Immature natural killer cell (primary cell): ENCODE data around the gene TMEM272. TPM values are rescaled to one million over a fixed set of nuclear protein-coding genes. Genes with fewer than 3 reads are reported as not detected.
A peak's percentile ranks its signal among the peaks of the same experiment; 100 is the strongest.

Experiments used
- DNase-seq, 3 donors: peaks; one replicate each; pipeline ENCODE4 v3.0.0; 2022; ENCODE audit warnings: mixed read lengths in 1 of 3
- H3K27ac Mint-ChIP-seq, 6 donors: one replicate each; pipeline ENCODE4 v1.8.0; 2020; ENCODE audit warnings: mixed read lengths in 6 of 6, mild to moderate bottlenecking in 5 of 6, inconsistent platforms in 4 of 6, moderate library complexity in 3 of 6
- H3K27me3 Mint-ChIP-seq, 3 donors: one replicate each; pipeline ENCODE4 v1.8.0; 2020 to 2021; ENCODE audit warnings: low read depth in 3 of 3, mild to moderate bottlenecking in 3 of 3, mixed read lengths in 3 of 3, moderate library complexity in 3 of 3, inconsistent platforms in 1 of 3
- H3K36me3 Mint-ChIP-seq, 3 donors: one replicate each; pipeline ENCODE4 v1.8.0; 2020; ENCODE audit warnings: mixed read lengths in 3 of 3, inconsistent platforms in 2 of 3, mild to moderate bottlenecking in 2 of 3
- H3K4me1 Mint-ChIP-seq, 2 donors: one replicate each; pipeline ENCODE4 v1.8.0; 2020; ENCODE audit warnings: inconsistent platforms in 2 of 2, mild to moderate bottlenecking in 2 of 2, mixed read lengths in 2 of 2, moderate library complexity in 1 of 2
- H3K4me3 Mint-ChIP-seq, 5 donors: one replicate each; pipeline ENCODE4 v1.8.0; 2020; ENCODE audit warnings: mild to moderate bottlenecking in 5 of 5, mixed read lengths in 5 of 5, inconsistent platforms in 3 of 5, moderate library complexity in 3 of 5
- H3K9me3 Mint-ChIP-seq, 6 donors: one replicate each; pipeline ENCODE4 v1.8.0; 2020; ENCODE audit warnings: mild to moderate bottlenecking in 6 of 6, mixed read lengths in 6 of 6, inconsistent platforms in 4 of 6, moderate library complexity in 3 of 6
- polyA plus RNA-seq, 3 donors: library from polyadenylated mRNA; unstranded; fragments of 300-500 nt; fragmentation: Illumina TruSeq; gene quantifications; one replicate each; pipeline ENCODE4 v1.2.3, GENCODE V29; 2021

The TMEM272 gene
- polyA plus RNA-seq, 3 donors from 2014 or later, result not detected

DNA sequence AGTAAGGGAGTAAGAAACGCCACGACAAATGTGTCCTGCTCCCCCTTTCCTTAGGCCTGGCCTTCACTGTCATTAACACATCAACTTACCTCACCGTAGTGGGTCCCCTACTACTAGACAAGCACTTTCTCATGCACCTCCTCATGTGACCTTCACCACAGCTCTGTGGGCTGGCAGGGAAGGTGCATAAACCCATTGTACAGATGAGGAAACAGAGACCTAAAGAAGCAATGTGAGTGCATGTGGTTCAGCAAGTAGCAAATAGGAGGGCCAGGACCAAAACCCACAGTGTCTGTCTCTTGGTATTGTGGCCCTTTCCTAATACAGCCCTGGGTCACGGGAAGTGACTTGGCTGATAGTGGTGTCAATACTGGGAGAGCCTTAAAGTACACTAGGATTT, 22.1 kb upstream of the TMEM272 start:
- Mint-ChIP-seq H3K9me3 (no peaks in the 10 kb centered on the region), H3K4me1 (no peaks in the 10 kb centered on the region), H3K27ac (no peak overlapping the region), H3K4me3 (no peak overlapping the region), H3K27me3 (peaks cover 0 to 3% (median 3%) of the 10 kb centered on the region in 3 donors), H3K36me3 (no peaks in the 10 kb centered on the region)
- no peak for DNase-seq

DNA sequence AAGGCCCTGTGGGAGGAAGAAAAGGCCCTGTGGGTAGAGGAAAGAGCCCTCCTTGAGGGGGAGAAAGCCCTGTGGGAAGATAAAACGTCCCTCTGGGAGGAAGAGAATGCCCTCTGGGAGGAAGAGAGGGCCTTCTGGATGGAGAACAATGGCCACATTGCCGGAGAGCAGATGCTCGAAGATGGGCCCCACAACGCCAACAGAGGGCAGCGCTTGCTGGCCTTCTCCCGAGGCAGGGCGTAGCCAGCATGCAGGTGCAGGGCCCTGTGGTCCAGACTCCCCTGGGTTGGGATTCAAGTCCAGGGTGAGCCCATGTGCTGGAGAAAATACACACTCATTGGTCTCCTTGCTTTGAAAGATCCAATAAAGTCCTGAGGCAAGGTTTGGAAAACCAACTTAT, 20.9 kb upstream of the TMEM272 start:
- no peaks in the 10 kb centered on the region for H3K36me3 Mint-ChIP-seq
- no peaks in the 10 kb centered on the region for H3K9me3 Mint-ChIP-seq
- DNase-seq, result no peak
- no peaks in the 10 kb centered on the region for H3K4me1 Mint-ChIP-seq
- H3K27ac Mint-ChIP-seq, result no peak overlapping the region
- H3K4me3 Mint-ChIP-seq, result no peak overlapping the region
- peaks cover 0 to 3% (median under 1%) of the 10 kb centered on the region in 3 donors for H3K27me3 Mint-ChIP-seq

DNA sequence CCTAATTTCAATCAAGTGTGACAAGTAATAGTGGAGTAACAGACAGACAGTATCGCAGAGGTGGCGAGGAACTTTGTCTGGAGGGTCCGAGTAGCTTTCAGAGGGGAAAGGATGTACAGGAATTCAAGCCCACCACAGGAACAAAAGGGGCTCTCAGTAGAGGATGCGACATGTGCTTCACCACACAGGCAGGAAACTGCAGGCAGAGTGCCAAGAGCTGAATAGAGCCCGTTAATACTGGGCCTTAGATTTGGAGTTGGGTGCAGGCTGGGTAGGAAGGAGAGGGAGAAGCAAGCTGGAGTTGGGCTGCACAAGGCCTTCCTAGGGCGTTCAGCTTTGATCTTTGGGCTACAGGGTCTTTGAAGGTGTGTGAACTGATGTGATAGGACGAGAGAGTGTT, 18.0 kb upstream of the TMEM272 start:
- Mint-ChIP-seq H3K4me1 (no peaks in the 10 kb centered on the region), H3K4me3 (no peak overlapping the region), H3K27ac (no peak overlapping the region), H3K27me3 (peaks cover 0 to under 1% (median 0%) of the 10 kb centered on the region in 3 donors), H3K9me3 (no peaks in the 10 kb centered on the region), H3K36me3 (no peaks in the 10 kb centered on the region)
- no peak for DNase-seq

DNA sequence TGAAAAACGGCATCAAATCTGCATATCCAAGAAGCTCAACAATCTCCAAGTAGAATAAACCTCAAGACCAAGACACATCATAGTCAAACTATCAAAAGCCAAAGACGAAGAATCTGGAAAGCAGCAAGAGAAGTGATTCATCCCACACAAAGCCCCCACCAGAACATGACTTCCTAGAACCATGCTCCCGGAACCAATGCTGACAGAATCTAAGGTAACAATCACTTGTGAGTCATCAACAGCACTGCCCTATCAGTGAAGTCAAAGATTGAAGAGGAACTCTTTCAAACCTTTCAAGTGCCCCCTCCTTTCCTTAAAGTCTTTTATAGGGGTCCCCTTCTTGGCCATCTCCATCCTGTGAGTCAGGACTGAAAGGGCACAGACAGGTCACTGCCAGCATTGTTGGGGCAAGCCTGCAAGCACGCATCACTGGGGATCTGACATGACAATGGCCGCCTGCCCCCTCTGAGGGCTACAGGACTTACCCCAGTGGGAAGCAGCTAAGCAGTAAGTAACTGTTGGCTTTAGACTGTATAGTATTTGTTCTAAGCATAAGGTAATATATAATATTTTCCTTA, 16.8 kb upstream of the TMEM272 start, which contains the start of gene CCDC70:
CCDC70 (plus strand) TSS at position 247 of the 578 bp plus-strand sequence. CDS start 3,443 bp downstream, outside the sequence.
- Mint-ChIP-seq H3K27me3 (peaks cover 0 to 3% (median 0%) of the 10 kb centered on the region in 3 donors), H3K27ac (no peak within 1 kb of the TSS)

DNA sequence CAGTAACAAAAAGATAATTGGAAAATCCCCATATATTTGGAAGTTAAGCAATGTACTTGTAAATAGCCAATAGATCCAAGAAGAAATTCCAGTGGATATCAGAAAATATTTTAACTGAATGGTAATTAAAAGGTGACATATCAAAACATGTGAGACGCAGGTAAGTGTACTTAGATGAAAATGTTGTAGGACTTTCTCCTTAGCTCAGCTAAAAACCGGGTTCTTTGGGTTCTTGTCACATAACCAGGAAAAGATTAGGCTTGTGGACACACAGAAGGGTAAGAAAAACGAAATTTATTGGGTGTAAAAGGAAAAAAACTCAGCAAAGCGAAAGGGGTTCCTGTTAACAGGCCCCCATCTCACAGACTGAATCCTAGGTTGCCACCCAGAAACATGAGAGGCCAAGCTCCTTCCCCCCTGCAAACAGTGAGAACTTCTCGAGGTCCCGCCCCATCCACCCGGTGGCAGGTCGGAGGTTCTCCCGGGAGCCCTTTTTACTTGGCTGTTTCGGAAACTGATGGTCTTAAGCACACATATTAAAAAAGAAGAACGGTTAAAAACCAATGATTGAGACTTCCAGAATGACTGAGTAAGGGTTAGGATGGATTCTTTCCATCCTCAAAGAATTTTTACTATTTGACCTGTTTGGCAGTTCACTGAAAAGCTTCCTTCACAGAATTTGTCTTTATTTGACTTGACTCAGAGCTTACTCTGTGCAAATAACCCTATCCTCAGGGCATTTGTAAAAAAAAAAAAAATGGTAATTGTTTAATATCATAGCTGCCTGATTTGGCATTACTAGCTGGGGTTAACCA, 13.7 kb upstream of the TMEM272 start:
- DNase-seq, result no peak
- Mint-ChIP-seq H3K4me1 (no peaks in the 10 kb centered on the region), H3K36me3 (no peaks in the 10 kb centered on the region), H3K9me3 (no peaks in the 10 kb centered on the region), H3K27me3 (peaks cover 0 to 4% (median 3%) of the 10 kb centered on the region in 3 donors), H3K27ac (no peak overlapping the region), H3K4me3 (no peak overlapping the region)

More for the DNA sequence above, 16.8 kb upstream of the TMEM272 start, which contains the start of gene CCDC70:
- Mint-ChIP-seq H3K36me3 (no peaks in the 10 kb centered on the region), H3K4me3 (no peak within 1 kb of the TSS), H3K4me1 (no peaks in the 10 kb centered on the region), H3K9me3 (no peaks in the 10 kb centered on the region)
- DNase-seq, result no peak

DNA sequence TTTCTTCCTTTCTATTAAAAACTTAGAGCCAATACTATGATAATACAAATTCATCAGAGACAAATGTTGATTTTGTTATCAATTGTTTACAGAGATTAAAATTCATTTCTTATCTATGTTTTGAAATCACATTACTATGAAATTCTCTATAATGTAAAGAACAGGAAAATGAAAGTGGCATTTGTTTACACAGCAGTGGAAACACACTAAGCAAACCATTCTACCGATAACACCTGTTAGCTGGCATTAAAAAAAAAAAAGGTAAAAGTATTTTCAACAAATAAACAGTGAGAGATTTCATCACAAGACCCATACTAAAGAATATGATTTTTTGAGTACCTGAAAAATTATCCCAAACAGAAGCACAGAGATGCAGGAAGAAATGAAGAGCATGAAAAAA, 12.0 kb upstream of the TMEM272 start:
- DNase-seq, result no peak
- Mint-ChIP-seq H3K27me3 (peaks cover 0 to 4% (median 3%) of the 10 kb centered on the region in 3 donors), H3K9me3 (no peaks in the 10 kb centered on the region), H3K27ac (no peak overlapping the region), H3K4me3 (no peak overlapping the region), H3K4me1 (no peaks in the 10 kb centered on the region), H3K36me3 (no peaks in the 10 kb centered on the region)

DNA sequence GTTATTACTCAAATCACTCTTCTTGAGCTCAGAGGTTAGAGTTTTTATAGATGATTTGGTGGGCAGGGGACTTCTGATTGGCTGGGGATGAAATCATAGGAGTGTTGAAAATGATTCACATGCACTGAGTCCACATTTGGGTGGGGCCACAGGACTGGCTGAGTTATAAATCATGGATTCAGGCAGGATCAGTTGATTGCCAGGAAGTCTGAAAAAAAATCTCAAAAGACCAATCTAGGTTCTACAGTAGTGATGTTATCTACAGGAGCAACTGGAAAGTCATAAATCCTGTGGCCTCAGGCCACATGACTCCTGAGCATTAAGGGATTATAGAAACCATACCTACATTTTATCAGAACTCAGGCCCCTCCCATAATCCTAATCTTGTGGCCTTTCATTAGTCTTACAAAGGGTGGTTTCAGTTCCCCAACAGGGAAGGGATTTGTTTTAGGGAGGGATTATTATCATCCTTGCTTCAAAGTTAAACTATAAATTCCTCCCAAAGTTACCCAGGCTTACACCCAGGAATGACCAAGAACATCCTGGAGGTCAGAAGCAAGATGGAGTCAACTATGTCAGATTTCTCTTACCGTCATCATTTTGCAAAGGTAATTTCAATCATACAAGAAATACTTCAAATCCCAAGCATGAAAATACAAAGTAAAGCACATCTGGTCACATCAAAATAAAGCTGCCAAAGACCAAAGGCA, 11.2 kb upstream of the TMEM272 start:
- H3K4me3 Mint-ChIP-seq, result no peak overlapping the region
- no peaks in the 10 kb centered on the region for H3K36me3 Mint-ChIP-seq
- H3K9me3 Mint-ChIP-seq, result no peaks in the 10 kb centered on the region
- DNase-seq, result no peak
- H3K27me3 Mint-ChIP-seq, result peaks cover 0 to 4% (median 3%) of the 10 kb centered on the region in 3 donors
- H3K27ac Mint-ChIP-seq, result no peak overlapping the region
- H3K4me1 Mint-ChIP-seq, result no peaks in the 10 kb centered on the region

DNA sequence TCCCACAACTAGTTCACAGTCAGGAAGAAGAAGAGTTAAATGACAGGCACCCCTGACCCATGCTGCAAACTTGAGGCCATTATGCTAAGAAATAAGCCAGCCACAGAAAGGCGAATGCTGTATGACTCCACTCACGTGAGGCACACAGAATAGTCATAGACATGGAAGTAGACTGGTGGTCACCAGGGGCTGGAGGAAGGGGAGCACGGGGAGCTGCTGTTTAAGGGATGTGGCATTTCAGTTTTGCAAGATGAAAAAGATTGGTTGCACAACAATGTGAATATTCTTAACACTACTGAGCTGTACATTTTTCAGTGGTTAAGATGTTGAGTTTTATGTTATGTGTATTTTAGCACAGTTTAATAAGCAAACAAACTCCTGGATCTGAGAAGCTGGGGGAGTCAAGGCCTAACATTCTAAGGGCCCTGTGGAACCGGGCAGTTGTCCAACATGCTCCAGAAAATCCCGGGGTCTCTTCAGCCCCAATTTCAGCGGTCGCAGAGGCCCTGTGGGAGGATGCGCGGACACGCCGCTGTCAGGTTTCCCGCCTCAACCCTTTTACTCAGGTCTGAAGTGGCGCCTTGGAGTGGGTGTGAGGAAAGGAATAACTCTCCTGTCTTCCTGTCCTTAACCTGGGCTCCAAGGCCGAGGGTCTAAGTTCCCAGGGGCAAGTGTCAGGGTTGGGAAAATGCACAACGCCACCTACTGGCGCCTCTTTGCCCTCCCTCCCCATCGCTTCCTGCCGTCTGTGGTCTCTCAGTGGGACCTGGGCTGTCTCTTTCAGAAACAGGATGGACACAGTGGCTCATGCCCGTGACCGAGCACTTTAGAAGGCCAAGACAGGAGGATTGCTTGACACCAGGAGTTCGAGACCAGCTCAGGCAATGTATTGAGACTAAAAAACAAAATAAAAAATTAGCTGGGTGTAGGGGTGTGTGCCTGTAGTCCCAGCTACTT, 4.4 kb upstream of the TMEM272 start:
- H3K36me3 Mint-ChIP-seq, result no peaks in the 10 kb centered on the region
- H3K9me3 Mint-ChIP-seq, result no peaks in the 10 kb centered on the region
- DNase-seq, result peak in 1 of 3 donors; percentile 22
- no peak overlapping the region for H3K27ac Mint-ChIP-seq
- H3K4me3 Mint-ChIP-seq, result no peak overlapping the region
- H3K27me3 Mint-ChIP-seq, result peaks cover 0 to 5% (median 4%) of the 10 kb centered on the region in 3 donors
- H3K4me1 Mint-ChIP-seq, result peaks cover 5% of the 10 kb centered on the region in 2 donors

DNA sequence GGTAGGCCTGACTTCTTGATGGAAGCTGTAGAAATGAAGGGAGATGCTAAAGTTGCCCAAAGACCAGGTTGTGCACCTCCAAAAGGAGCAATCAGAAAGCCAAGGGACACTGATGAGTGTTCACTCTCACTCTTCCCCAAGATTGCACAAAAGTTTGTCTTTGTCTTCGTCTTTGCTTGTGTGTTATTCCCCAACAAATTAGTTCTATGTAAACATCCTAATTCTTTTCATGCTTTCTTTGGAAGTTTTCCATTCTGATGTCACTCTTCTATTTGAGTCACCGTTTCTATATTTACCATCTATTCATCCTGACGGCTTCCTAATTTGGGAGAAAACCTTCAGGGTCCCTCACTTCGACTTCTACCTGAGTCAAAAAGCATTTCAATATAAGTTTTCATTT, 3.7 kb upstream of the TMEM272 start:
- Mint-ChIP-seq H3K27ac (no peak overlapping the region), H3K4me1 (peaks cover 5% of the 10 kb centered on the region in 2 donors), H3K9me3 (no peaks in the 10 kb centered on the region), H3K27me3 (peaks cover 0 to 5% (median 5%) of the 10 kb centered on the region in 3 donors), H3K36me3 (no peaks in the 10 kb centered on the region), H3K4me3 (no peak overlapping the region)
- no peak for DNase-seq

DNA sequence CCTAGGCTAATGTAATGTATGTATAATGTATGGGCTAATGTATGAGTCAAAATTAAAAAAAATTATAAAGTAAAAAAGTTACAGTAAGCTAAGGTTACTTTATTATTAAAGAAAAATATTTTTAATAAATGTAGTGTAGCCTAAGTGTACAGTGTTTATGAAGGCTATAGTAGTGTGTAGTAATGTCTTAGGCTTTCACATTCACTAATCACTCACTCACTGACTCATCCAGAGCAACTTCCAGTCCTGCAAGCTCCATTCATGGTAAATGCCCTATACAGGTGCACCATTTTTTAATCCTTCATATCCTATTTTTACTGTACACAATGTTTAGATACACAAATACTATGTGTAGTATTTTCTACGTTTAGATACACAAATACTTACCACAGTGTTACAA, 1.8 kb upstream of the TMEM272 start:
- DNase-seq, result no peak
- H3K27ac Mint-ChIP-seq, result no peak overlapping the region
- H3K4me1 Mint-ChIP-seq, result peaks cover 5% of the 10 kb centered on the region in 2 donors
- H3K36me3 Mint-ChIP-seq, result no peaks in the 10 kb centered on the region
- H3K4me3 Mint-ChIP-seq, result no peak overlapping the region
- no peaks in the 10 kb centered on the region for H3K9me3 Mint-ChIP-seq
- H3K27me3 Mint-ChIP-seq, result peaks cover 0 to 8% (median 5%) of the 10 kb centered on the region in 3 donors

DNA sequence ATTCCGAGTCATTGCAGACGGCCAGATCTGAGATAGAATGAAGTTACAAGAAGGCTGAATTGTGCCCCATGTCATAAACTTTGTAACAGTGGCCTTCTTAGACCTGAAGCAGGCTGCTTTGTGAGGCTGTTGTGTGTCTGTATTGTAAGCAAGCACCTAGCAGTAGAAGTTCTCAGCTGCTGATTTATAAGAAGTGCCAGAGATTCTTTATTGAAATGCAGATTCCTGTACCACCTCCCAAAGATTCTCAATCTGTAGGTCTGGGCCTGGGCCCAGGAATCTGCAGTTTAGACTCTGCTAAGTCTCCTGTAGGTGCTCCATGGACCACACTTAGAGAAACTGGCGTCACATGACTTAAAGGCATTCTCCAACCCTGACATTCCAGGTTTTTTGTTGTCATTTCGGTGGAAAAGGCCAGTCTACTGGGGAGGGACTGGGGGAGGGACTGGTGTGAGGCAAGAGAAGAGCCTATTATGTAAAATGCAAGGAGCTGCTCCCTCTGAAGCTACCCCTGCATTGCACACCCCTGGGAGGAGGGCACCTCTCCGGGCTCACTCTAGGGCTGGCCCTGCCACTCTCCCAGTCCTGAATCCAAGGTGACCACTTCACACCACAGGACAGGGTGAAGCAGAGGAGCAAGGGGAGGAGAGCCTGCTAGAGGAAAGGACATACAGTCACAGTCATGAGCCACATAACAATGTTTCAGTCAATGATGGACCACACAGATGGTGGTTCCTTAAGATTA, 769 bp upstream of the TMEM272 start:
- Mint-ChIP-seq H3K9me3 (no peaks in the 10 kb centered on the region), H3K27me3 (peaks cover 0 to 8% (median 2%) of the 10 kb centered on the region in 3 donors), H3K4me1 (peaks cover 5% of the 10 kb centered on the region in 2 donors), H3K36me3 (no peaks in the 10 kb centered on the region), H3K27ac (no peak overlapping the region), H3K4me3 (no peak overlapping the region)
- no peak for DNase-seq

DNA sequence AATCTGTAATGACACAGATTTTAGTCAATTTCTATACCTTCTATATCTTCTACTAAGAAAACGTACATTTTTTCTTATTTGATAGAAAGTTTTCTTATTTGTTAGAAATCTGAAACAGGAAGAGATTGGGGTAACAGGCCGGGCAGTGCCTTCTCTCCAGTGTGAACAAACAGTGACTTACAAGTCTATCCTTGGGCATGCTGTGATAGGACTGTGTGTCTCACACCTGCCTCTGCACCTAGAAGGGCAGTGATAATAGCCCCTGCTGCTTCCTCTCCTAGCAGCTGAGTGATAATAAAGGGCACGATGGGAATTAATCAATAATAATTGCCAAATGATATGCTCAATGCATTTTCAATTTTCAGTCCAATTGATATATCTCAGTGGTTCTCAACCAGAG, 1.4 kb downstream of the TMEM272 start:
- Mint-ChIP-seq H3K27me3 (peaks cover 0 to 8% (median 2%) of the 10 kb centered on the region in 3 donors), H3K4me1 (peaks cover 5% of the 10 kb centered on the region in 2 donors), H3K27ac (no peak overlapping the region)

More for the DNA sequence above, 1.4 kb downstream of the TMEM272 start:
- Mint-ChIP-seq H3K36me3 (no peaks in the 10 kb centered on the region), H3K4me3 (no peak overlapping the region), H3K9me3 (no peaks in the 10 kb centered on the region)
- DNase-seq, result no peak
